K562 (cell line): ENCODE results near the gene CA6. TPM values are rescaled to one million over a fixed set of nuclear protein-coding genes. Genes with fewer than 3 reads are reported as not detected.
A peak's percentile ranks its signal among the peaks of the same experiment; 100 is the strongest.

Experiments
- CTCFL ChIP-seq: IDR thresholded peaks from 2 replicates; pipeline ENCODE4 v1.6.1; 2011; ENCODE audit warnings: borderline replicate concordance, low read depth, mild to moderate bottlenecking, moderate library complexity, low read length; ENCODE audit not compliant: insufficient read depth, poor library complexity, severe bottlenecking
- ETV1 ChIP-seq: fragments of 450-650 bp; conservative IDR thresholded peaks from 2 replicates; pipeline ENCODE4 v1.6.1; 2016; ENCODE audit warnings: missing genetic modification characterization, control low read depth, low read depth, missing compliant biosample characterization
- HINFP ChIP-seq: fragments of 450-650 bp; conservative IDR thresholded peaks from 2 replicates; pipeline ENCODE4 v1.6.1; 2016; ENCODE audit warnings: missing genetic modification characterization, low read depth, mild to moderate bottlenecking, control low read depth, missing compliant biosample characterization
- POLR2A ChIP-seq: fragments of 450-650 bp; conservative IDR thresholded peaks from 2 replicates; pipeline ENCODE4 v1.6.1; 2016
- POLR3G ChIP-seq: IDR thresholded peaks from 2 replicates; pipeline ENCODE4 v1.6.1; 2011; ENCODE audit not compliant: insufficient read length, insufficient replicate concordance; ENCODE audit errors: extremely low read depth
- RREB1 ChIP-seq: fragments of 250-450 bp; sonication (Bioruptor Pico); IDR thresholded peaks from 2 replicates; pipeline ENCODE4 v1.4.0; 2020
- STAG1 ChIP-seq: sonication (generic); formaldehyde crosslinking; IDR thresholded peaks from 2 replicates; pipeline ENCODE4 v1.5.0; 2020; ENCODE audit warnings: missing genetic modification reagents, borderline replicate concordance
- ZNF282 ChIP-seq: sonication (generic); formaldehyde crosslinking; IDR thresholded peaks from 2 replicates; pipeline ENCODE4 v1.8.1; 2023; ENCODE audit warnings: missing genetic modification reagents
- ZNF384 ChIP-seq: IDR thresholded peaks from 2 replicates; pipeline ENCODE4 v1.6.1; 2012; ENCODE audit warnings: low read depth, low read length, improper control_type of control experiment
- ZNF431 ChIP-seq: sonication (generic); formaldehyde crosslinking; IDR thresholded peaks from 2 replicates; pipeline ENCODE4 v1.8.0; 2022; ENCODE audit warnings: mild to moderate bottlenecking, missing genetic modification reagents
- ZNF644 ChIP-seq: fragments of 200-800 bp; sonication (Bioruptor generic); IDR thresholded peaks from 2 replicates; pipeline ENCODE4 v1.6.1; 2016; ENCODE audit warnings: low read depth, missing genetic modification characterization, missing compliant biosample characterization
- ZNF77 ChIP-seq: fragments of 250-450 bp; sonication (Bioruptor Pico); IDR thresholded peaks from 2 replicates; pipeline ENCODE4 v1.5.0; 2020
- polyA plus RNA-seq, 8 experiments: library from polyadenylated mRNA; depleted of rRNA in 4 of 8; stranded (reverse) in 5 of 8; unstranded in 3 of 8; fragments of >200 nt; fragmentation: Nextera tagmentation in 2 of 8; fragmentation: Illumina TruSeq in 1 of 8; extraction: Ambion mirVana in 2 of 8; extraction: Trizol in 1 of 8; gene quantifications; 2 replicates each; pipeline versions ENCODE4 v1.2.1 to v1.2.3, GENCODE V29; 2011 to 2014; ENCODE audit warnings: inconsistent platforms in 1 of 8, missing spikeins in 1 of 8
- total RNA-seq, 7 experiments: library from RNA; depleted of rRNA in 6 of 7; stranded (reverse); fragments of >200 nt in 6 of 7; fragmentation: Illumina TruSeq in 2 of 7; extraction: Trizol in 2 of 7; gene quantifications; 2 replicates each; pipeline versions ENCODE4 v1.2.1 to v1.2.3, GENCODE V29; 2011 to 2021; ENCODE audit warnings: low replicate concordance in 1 of 7
- TF ChIP-seq, protein P1 (sequence below): fragments of 250-450 bp; sonication (Bioruptor Pico); IDR thresholded peaks from 2 replicates; pipeline ENCODE4 v1.4.0; 2020
- TF ChIP-seq, protein P2 (sequence below): IDR thresholded peaks from 3 replicates; pipeline ENCODE4 v1.6.1; 2011; ENCODE audit warnings: borderline replicate concordance, mild to moderate bottlenecking; ENCODE audit not compliant: insufficient read length, insufficient read depth

The CA6 gene
- total and polyA plus RNA-seq, 9 of the 15 experiments (the other 6 are each of a cell fraction or from before 2014, with no cell fraction given), result not detected

- TF ChIP-seq HINFP (no peak), ZNF77 (no peak), STAG1 (no peak; the same call in 1 of the 2 replicates), POLR3G (no peak), ZNF384 (no peak), ZNF431 (no peak), ZNF282 (CRISPR knock-in tag) (no peak), RREB1 (no peak), ZNF644 (tag) (no peak), ETV1 (no peak), POLR2A (peak; percentile 79), CTCFL (peak; percentile 21)
- TF ChIP-seq, protein P1, sequence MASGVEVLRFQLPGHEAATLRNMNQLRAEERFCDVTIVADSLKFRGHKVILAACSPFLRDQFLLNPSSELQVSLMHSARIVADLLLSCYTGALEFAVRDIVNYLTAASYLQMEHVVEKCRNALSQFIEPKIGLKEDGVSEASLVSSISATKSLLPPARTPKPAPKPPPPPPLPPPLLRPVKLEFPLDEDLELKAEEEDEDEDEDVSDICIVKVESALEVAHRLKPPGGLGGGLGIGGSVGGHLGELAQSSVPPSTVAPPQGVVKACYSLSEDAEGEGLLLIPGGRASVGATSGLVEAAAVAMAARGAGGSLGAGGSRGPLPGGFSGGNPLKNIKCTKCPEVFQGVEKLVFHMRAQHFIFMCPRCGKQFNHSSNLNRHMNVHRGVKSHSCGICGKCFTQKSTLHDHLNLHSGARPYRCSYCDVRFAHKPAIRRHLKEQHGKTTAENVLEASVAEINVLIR (CRISPR knock-in tag), result no peak
- TF ChIP-seq, protein P2, sequence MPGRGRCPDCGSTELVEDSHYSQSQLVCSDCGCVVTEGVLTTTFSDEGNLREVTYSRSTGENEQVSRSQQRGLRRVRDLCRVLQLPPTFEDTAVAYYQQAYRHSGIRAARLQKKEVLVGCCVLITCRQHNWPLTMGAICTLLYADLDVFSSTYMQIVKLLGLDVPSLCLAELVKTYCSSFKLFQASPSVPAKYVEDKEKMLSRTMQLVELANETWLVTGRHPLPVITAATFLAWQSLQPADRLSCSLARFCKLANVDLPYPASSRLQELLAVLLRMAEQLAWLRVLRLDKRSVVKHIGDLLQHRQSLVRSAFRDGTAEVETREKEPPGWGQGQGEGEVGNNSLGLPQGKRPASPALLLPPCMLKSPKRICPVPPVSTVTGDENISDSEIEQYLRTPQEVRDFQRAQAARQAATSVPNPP, result no peak
Measured at GRCh38 chr1:9009438-9010370, 64.0 kb downstream of the CA6 start (continued).
